Kidney (tissue), 14 donors: ENCODE data around the gene ZFP36L2. TPM values are rescaled to one million over a fixed set of nuclear protein-coding genes. Genes with fewer than 3 reads are reported as not detected.

Experiments used
- DNase-seq, 5 donors: peaks; one replicate each; pipeline ENCODE4 v3.0.0-alpha.2; 2013 to 2020
- FAIRE-seq: peaks from 2 replicates; lab custom pipeline; 2012; peaks lifted over from hg19 to GRCh38; lab: Jason Lieb, UNC
- H3K27ac ChIP-seq, 2 donors: one replicate each; pipeline ENCODE4 v1.7.0; 2013; ENCODE audit warnings: low read depth in 2 of 2, low read length in 2 of 2, inconsistent platforms in 1 of 2
- H3K27me3 ChIP-seq: one replicate; pipeline ENCODE4 v1.7.1; 2013; ENCODE audit warnings: low read length, inconsistent platforms; ENCODE audit not compliant: control insufficient read depth, insufficient read depth
- H3K36me3 ChIP-seq, 3 donors: one replicate each; pipeline versions ENCODE4 v1.7.0 to v1.7.1; 2013; ENCODE audit warnings: low read length in 3 of 3, control low read depth in 1 of 3, inconsistent platforms in 1 of 3; ENCODE audit not compliant: insufficient read depth in 3 of 3, control insufficient read depth in 2 of 3
- H3K4me1 ChIP-seq, 3 donors: one replicate each; pipeline versions ENCODE4 v1.7.0 to v1.7.1; 2013; ENCODE audit warnings: low read length in 3 of 3, inconsistent platforms in 1 of 3, low read depth in 1 of 3; ENCODE audit not compliant: control insufficient read depth in 2 of 3, insufficient read depth in 2 of 3
- H3K4me3 ChIP-seq, 3 donors: one replicate each; pipeline versions ENCODE4 v1.7.0 to v1.8.1; 2013; ENCODE audit warnings: low read length in 3 of 3, control low read depth in 1 of 3, inconsistent platforms in 1 of 3
- H3K9ac ChIP-seq, 3 donors: one replicate each; pipeline versions ENCODE4 v1.7.0 to v1.7.1; 2013; ENCODE audit warnings: low read length in 3 of 3, control low read depth in 1 of 3, inconsistent platforms in 1 of 3
- H3K9me3 ChIP-seq, 3 donors: one replicate each; pipeline versions ENCODE4 v1.7.0 to v1.7.1; 2013; ENCODE audit warnings: low read length in 3 of 3, control low read depth in 1 of 3, inconsistent platforms in 1 of 3; ENCODE audit not compliant: control insufficient read depth in 2 of 3, insufficient read depth in 1 of 3
- intact Hi-C: fragments of 100-400 bp; cut with DNase I; formaldehyde crosslinking; loops from one replicate; pipeline ENCODE4 v1.11.1; 2022
- polyA plus RNA-seq: library from polyadenylated mRNA; stranded (reverse); fragments of 350-450 nt; fragmentation: Illumina TruSeq; extraction: RNeasy Lipid Tissue Mini Kit (QIAGEN cat#74804); gene quantifications from one replicate; pipeline ENCODE4 v1.2.3, GENCODE V29; 2014; ENCODE audit warnings: low read depth, low replicate concordance; ENCODE audit not compliant: insufficient read depth
- total RNA-seq: library from RNA; stranded (reverse); fragmentation: NEBNext Ultra II Directional; extraction: Animal tissue kit (Norgen Biotek cat#: 25700); gene quantifications from one replicate; pipeline ENCODE4 v1.2.1, GENCODE V29; 2021
- TF ChIP-seq, protein P1 (sequence below): IDR thresholded peaks from 3 replicates; pipeline ENCODE4 v1.5.1; 2012; ENCODE audit warnings: mild to moderate bottlenecking, moderate library complexity, borderline replicate concordance; ENCODE audit not compliant: insufficient read depth; ENCODE audit errors: extremely low read depth
- donor health status: control.
- donor health status: control.
- donor health status: control.
- donor health status: control.
- donor health status: control.
- donor health status: DM: yes; HTN: yes; CAD: no.
- donor health status: Normal renal cell carcinoma (clear cell type).

ZFP36L2 gene
- total and polyA plus RNA-seq, 2 donors from 2014 or later, result 35.4 to 247 TPM

- intact Hi-C loops, result no loop called here
- TF ChIP-seq, protein P1, sequence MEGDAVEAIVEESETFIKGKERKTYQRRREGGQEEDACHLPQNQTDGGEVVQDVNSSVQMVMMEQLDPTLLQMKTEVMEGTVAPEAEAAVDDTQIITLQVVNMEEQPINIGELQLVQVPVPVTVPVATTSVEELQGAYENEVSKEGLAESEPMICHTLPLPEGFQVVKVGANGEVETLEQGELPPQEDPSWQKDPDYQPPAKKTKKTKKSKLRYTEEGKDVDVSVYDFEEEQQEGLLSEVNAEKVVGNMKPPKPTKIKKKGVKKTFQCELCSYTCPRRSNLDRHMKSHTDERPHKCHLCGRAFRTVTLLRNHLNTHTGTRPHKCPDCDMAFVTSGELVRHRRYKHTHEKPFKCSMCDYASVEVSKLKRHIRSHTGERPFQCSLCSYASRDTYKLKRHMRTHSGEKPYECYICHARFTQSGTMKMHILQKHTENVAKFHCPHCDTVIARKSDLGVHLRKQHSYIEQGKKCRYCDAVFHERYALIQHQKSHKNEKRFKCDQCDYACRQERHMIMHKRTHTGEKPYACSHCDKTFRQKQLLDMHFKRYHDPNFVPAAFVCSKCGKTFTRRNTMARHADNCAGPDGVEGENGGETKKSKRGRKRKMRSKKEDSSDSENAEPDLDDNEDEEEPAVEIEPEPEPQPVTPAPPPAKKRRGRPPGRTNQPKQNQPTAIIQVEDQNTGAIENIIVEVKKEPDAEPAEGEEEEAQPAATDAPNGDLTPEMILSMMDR, result no peak
- Histone ChIP-seq H3K27me3 (no peaks in the 10 kb centered on the region), H3K9ac (peak overlapping the region in 1 of 3 donors; percentile 3), H3K27ac (peak overlapping the region in 1 of 2 donors; percentile 20), H3K4me1 (peaks cover 0 to 4% (median 3%) of the 10 kb centered on the region in 3 donors), H3K9me3 (no peaks in the 10 kb centered on the region), H3K4me3 (no peak overlapping the region), H3K36me3 (no peaks in the 10 kb centered on the region)
- FAIRE-seq (no peak), DNase-seq (peak in 3 of 5 donors; percentile 62 to 94 (median 91))
Observed at GRCh38 chr2:43251171-43251731, 24.8 kb upstream of the ZFP36L2 start.

GRCh38 chr2:43250015-43250414 lies 23.6 kb upstream of the ZFP36L2 start:
- H3K36me3 ChIP-seq, result no peaks in the 10 kb centered on the region
- no peaks in the 10 kb centered on the region for H3K9me3 ChIP-seq
- peaks cover 0 to 4% (median 3%) of the 10 kb centered on the region in 3 donors for H3K4me1 ChIP-seq
- DNase-seq, result no peak
- intact Hi-C loops, result no loop called here
- no peak overlapping the region for H3K9ac ChIP-seq
- no peak overlapping the region for H3K4me3 ChIP-seq
- no peaks in the 10 kb centered on the region for H3K27me3 ChIP-seq
- H3K27ac ChIP-seq, result no peak overlapping the region
- no peak for FAIRE-seq
- TF ChIP-seq, protein P1, result no peak

DNA sequence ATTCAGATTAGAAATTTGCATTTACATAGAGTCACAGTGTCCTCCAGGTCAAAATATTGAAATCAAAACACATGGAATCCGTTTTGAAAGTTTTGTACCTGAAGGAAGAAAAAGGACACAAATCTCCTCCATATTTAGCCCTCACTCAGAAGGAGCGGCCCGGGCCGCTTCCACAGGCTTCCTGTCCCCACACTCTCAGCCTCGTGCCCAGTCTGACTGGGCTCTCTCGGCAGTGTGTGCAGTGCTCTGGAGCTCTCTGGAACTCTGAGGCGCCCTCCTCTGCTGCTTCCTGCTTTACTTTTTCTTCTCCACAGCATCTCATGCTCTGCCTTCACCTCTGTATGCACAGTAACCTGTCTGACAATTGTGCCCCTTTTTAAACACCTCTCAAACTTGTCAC lies 22.2 kb upstream of the ZFP36L2 start:
- Histone ChIP-seq H3K9ac (no peak overlapping the region), H3K27ac (no peak overlapping the region), H3K27me3 (no peaks in the 10 kb centered on the region), H3K36me3 (no peaks in the 10 kb centered on the region), H3K4me1 (peaks cover 0 to 5% (median 4%) of the 10 kb centered on the region in 3 donors), H3K9me3 (no peaks in the 10 kb centered on the region), H3K4me3 (no peak overlapping the region)
- DNase-seq (no peak), FAIRE-seq (no peak)
- TF ChIP-seq, protein P1, result no peak
- intact Hi-C loops, result loop anchor here (10.0 kb wide), 1 partner anchor 404 kb away; no protein-coding TSS in a partner anchor

- DNase-seq (no peak), FAIRE-seq (no peak)
- Histone ChIP-seq H3K27ac (no peak overlapping the region), H3K27me3 (no peaks in the 10 kb centered on the region), H3K36me3 (no peaks in the 10 kb centered on the region), H3K4me3 (no peak overlapping the region), H3K9ac (no peak overlapping the region), H3K4me1 (peaks cover 0 to 5% (median 4%) of the 10 kb centered on the region in 3 donors), H3K9me3 (no peaks in the 10 kb centered on the region)
- intact Hi-C loops, result loop anchor here (10.0 kb wide), 1 partner anchor 402 kb away; no protein-coding TSS in a partner anchor
- TF ChIP-seq, protein P1, result no peak
Observed at GRCh38 chr2:43246641-43247040, 20.2 kb upstream of the ZFP36L2 start.
